Mesenchymal stem cell (in vitro differentiated cells and primary cell): ENCODE measurements around the gene SFMBT2.
"Not testable (repeated sequence)": the region's sequence is repeated elsewhere in the genome, so short reads cannot be mapped to it uniquely, and the experiment has no call there.

Experiments used
- DNase-seq: peaks from one replicate; pipeline ENCODE4 v3.0.0-alpha.2; 2013
- H2AFZ ChIP-seq: one replicate; pipeline ENCODE4 v1.6.1; 2013; ENCODE audit warnings: low read depth, mild to moderate bottlenecking, control low read depth, inconsistent platforms, low read length, moderate library complexity
- H2AK5ac ChIP-seq: 2 replicates; pipeline ENCODE4 v1.6.1; 2013; ENCODE audit warnings: low read length, moderate library complexity, mild to moderate bottlenecking, inconsistent platforms; ENCODE audit not compliant: severe bottlenecking
- H2BK120ac ChIP-seq: one replicate; pipeline ENCODE4 v1.6.1; 2013; ENCODE audit warnings: low read depth, mild to moderate bottlenecking, inconsistent platforms, low read length, moderate library complexity
- H2BK12ac ChIP-seq, 2 experiments: one replicate each; pipeline ENCODE4 v1.6.1; 2013; ENCODE audit warnings: inconsistent platforms in 2 of 2, low read length in 2 of 2, mild to moderate bottlenecking in 2 of 2, moderate library complexity in 2 of 2, control low read depth in 1 of 2
- H2BK15ac ChIP-seq: one replicate; pipeline ENCODE4 v1.6.1; 2013; ENCODE audit warnings: mild to moderate bottlenecking, low read depth, inconsistent platforms; ENCODE audit not compliant: poor library complexity, severe bottlenecking
- H2BK5ac ChIP-seq: 2 replicates; pipeline ENCODE4 v1.6.1; 2013; ENCODE audit warnings: low read depth, mild to moderate bottlenecking, low read length, control low read depth, inconsistent platforms; ENCODE audit not compliant: poor library complexity, severe bottlenecking
- H3K14ac ChIP-seq, 2 experiments: one replicate each; pipeline ENCODE4 v1.6.1; 2013; ENCODE audit warnings: inconsistent platforms in 2 of 2, low read length in 2 of 2, control low read depth in 1 of 2, mild to moderate bottlenecking in 1 of 2, moderate library complexity in 1 of 2
- H3K18ac ChIP-seq, 2 experiments: one replicate each; pipeline ENCODE4 v1.6.1; 2013; ENCODE audit warnings: inconsistent platforms in 2 of 2, low read length in 2 of 2, control low read depth in 1 of 2, low read depth in 1 of 2, mild to moderate bottlenecking in 1 of 2
- H3K23ac ChIP-seq, 2 experiments: one replicate each; pipeline ENCODE4 v1.6.1; 2013; ENCODE audit warnings: inconsistent platforms in 2 of 2, low read length in 2 of 2, mild to moderate bottlenecking in 2 of 2, moderate library complexity in 2 of 2, control low read depth in 1 of 2
- H3K27ac ChIP-seq: 2 replicates; pipeline ENCODE4 v1.5.1; 2013; ENCODE audit warnings: mild to moderate bottlenecking, moderate library complexity, low read length, control low read depth, inconsistent platforms; ENCODE audit not compliant: poor library complexity, severe bottlenecking
- H3K27me3 ChIP-seq, 2 experiments: 2 replicates each; pipeline versions ENCODE4 v1.6.1 to v1.7.0; 2013; ENCODE audit warnings: low read length in 2 of 2, mild to moderate bottlenecking in 2 of 2, moderate library complexity in 2 of 2, control low read depth in 1 of 2, inconsistent platforms in 1 of 2; ENCODE audit not compliant: control insufficient read depth in 1 of 2, insufficient read depth in 1 of 2
- H3K36me3 ChIP-seq, 2 experiments: 2 replicates each; pipeline versions ENCODE4 v1.6.1 to v1.7.0; 2013; ENCODE audit warnings: low read length in 2 of 2, control low read depth in 1 of 2, inconsistent platforms in 1 of 2, low read depth in 1 of 2, mild to moderate bottlenecking in 1 of 2; ENCODE audit not compliant: insufficient read depth in 2 of 2, control insufficient read depth in 1 of 2
- H3K4ac ChIP-seq, 2 experiments: one replicate each; pipeline ENCODE4 v1.6.1; 2013; ENCODE audit warnings: inconsistent platforms in 2 of 2, low read length in 2 of 2, mild to moderate bottlenecking in 2 of 2, moderate library complexity in 2 of 2, control low read depth in 1 of 2, low read depth in 1 of 2
- H3K4me1 ChIP-seq: 2 replicates; pipeline ENCODE4 v1.6.1; 2013; ENCODE audit warnings: low read depth, low read length, control low read depth; ENCODE audit not compliant: control insufficient read depth, insufficient read depth
- H3K4me2 ChIP-seq: 2 replicates; pipeline ENCODE4 v1.6.1; 2013; ENCODE audit warnings: low read length, mild to moderate bottlenecking, inconsistent platforms; ENCODE audit not compliant: poor library complexity, severe bottlenecking
- H3K4me3 ChIP-seq, 2 experiments: 2 replicates each; pipeline versions ENCODE4 v1.5.1 to v1.7.0; 2013; ENCODE audit warnings: low read length in 2 of 2, mild to moderate bottlenecking in 2 of 2, control low read depth in 1 of 2, low read depth in 1 of 2; ENCODE audit not compliant: insufficient read depth in 1 of 2
- H3K79me1 ChIP-seq: replicated peaks from 2 replicates; pipeline ENCODE4 v1.6.1; 2013; ENCODE audit warnings: mild to moderate bottlenecking, control low read depth, low read length, inconsistent platforms; ENCODE audit not compliant: poor library complexity, severe bottlenecking
- H3K9ac ChIP-seq: 2 replicates; pipeline ENCODE4 v1.7.0; 2013; ENCODE audit warnings: mild to moderate bottlenecking, low read length, moderate library complexity
- H3K9me3 ChIP-seq: 2 replicates; pipeline ENCODE4 v1.7.0; 2013; ENCODE audit warnings: mild to moderate bottlenecking, low read length; ENCODE audit not compliant: control insufficient read depth
- H4K8ac ChIP-seq: one replicate; pipeline ENCODE4 v1.6.1; 2013; ENCODE audit warnings: inconsistent platforms, mild to moderate bottlenecking, low read length, moderate library complexity
- H4K91ac ChIP-seq: one replicate; pipeline ENCODE4 v1.6.1; 2013; ENCODE audit warnings: mild to moderate bottlenecking, low read length, inconsistent platforms
- WGBS: methylation state at CpG from one replicate; pipeline ENCODE4 v1.1.7; 2013; ENCODE audit warnings: mixed read lengths; 5-methylcytosine and 5-hydroxymethylcytosine counted together

Gene SFMBT2

GRCh38 chr10:7184116-7184515 lies 226.7 kb downstream of the SFMBT2 start:
- H3K18ac ChIP-seq: not testable (repeated sequence)

DNA sequence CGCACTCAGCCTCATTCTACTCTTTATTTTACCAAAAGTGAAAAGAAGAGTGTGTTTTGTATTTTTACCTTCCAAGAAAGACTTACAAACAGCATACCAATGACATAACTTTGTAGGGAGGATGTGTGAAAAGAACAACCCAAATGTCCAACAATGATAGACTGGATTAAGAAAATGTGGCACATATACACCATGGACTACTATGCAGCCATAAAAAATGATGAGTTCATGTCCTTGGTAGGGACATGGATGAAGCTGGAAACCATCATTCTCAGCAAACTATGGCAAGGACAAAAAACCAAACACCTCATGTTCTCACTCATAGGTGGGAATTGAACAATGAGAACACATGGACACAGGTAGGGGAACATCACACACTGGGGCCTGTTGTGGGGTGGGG lies 228.5 kb downstream of the SFMBT2 start:
- H4K91ac ChIP-seq, H3K18ac ChIP-seq, H3K9me3 ChIP-seq, H2BK12ac ChIP-seq, H3K27me3 ChIP-seq, H3K4me2 ChIP-seq, H3K27ac ChIP-seq, H3K14ac ChIP-seq, H3K36me3 ChIP-seq, H4K8ac ChIP-seq, H3K4me1 ChIP-seq, H3K23ac ChIP-seq, H2AFZ ChIP-seq, H3K9ac ChIP-seq, H2BK120ac ChIP-seq, H3K79me1 ChIP-seq, DNase-seq, H2BK15ac ChIP-seq, H3K4me3 ChIP-seq, H2BK5ac ChIP-seq, H2AK5ac ChIP-seq, H3K4ac ChIP-seq: not testable (repeated sequence)
- WGBS: no CpG with 5 or more reads among the region's 1 CpG

More at GRCh38 chr10:7184116-7184515, 226.7 kb downstream of the SFMBT2 start:
- not testable (repeated sequence) for H3K9me3 ChIP-seq, H2AFZ ChIP-seq, H3K14ac ChIP-seq, DNase-seq, H2BK12ac ChIP-seq, H3K9ac ChIP-seq, H4K91ac ChIP-seq, H3K79me1 ChIP-seq, H3K27ac ChIP-seq, H2AK5ac ChIP-seq, H3K4me2 ChIP-seq, H3K27me3 ChIP-seq, H3K4ac ChIP-seq, H3K23ac ChIP-seq, H2BK15ac ChIP-seq, H2BK5ac ChIP-seq, H3K36me3 ChIP-seq, H3K4me3 ChIP-seq, H3K4me1 ChIP-seq, H2BK120ac ChIP-seq, H4K8ac ChIP-seq
- 75% methylated on average over 1 of the region's 2 CpGs for WGBS

DNA sequence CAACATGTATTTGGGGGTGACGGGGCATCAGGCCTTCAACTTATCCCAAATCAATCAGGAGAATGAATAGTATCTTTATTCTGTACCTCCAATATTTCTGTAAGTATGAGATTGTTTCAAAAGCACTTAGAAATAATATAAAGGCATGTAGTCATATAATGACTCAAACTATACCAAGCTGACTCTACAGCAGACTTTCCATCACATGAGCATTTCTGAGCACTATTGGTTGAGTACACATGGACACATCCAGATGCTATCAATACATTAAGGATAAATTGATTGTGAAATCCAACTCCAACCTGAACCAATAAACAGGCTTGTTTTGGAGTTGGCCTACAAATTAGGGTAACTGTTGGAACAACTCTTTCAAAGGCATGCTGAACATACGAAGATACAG lies 229.4 kb downstream of the SFMBT2 start:
- no peak overlapping the region for H3K4ac ChIP-seq

GRCh38 chr10:7179536-7179935 lies 231.3 kb downstream of the SFMBT2 start:
- Histone ChIP-seq H3K18ac (no peak overlapping the region), H4K8ac (no peak overlapping the region), H3K14ac (no peak overlapping the region), H3K4me2 (no peak overlapping the region), H3K27me3 (no peaks in the 10 kb centered on the region), H2BK5ac (no peak overlapping the region), H3K4me1 (no peaks in the 10 kb centered on the region), H3K4me3 (no peak overlapping the region), H3K36me3 (peaks cover 0 to 8% of the 10 kb centered on the region in 2 experiments), H4K91ac (no peak overlapping the region), H3K79me1 (no peaks in the 10 kb centered on the region), H3K27ac (no peak overlapping the region), H2BK12ac (no peak overlapping the region), H2AK5ac (no peak overlapping the region), H3K4ac (no peak overlapping the region), H2BK120ac (no peak overlapping the region), H2AFZ (no peak overlapping the region), H3K9ac (no peak overlapping the region), H3K23ac (no peak overlapping the region), H3K9me3 (no peaks in the 10 kb centered on the region), H2BK15ac (no peak overlapping the region)
- WGBS: 98% methylated on average over 10 of the region's 12 CpGs
- DNase-seq: no peak

More for the DNA sequence above, 229.4 kb downstream of the SFMBT2 start:
- H3K9me3 ChIP-seq: no peaks in the 10 kb centered on the region
- H3K4me3 ChIP-seq: no peak overlapping the region
- H3K14ac ChIP-seq: no peak overlapping the region
- H3K4me2 ChIP-seq: no peak overlapping the region
- 100% methylated on average over 1 of the region's 2 CpGs for WGBS
- H4K8ac ChIP-seq: no peak overlapping the region
- H3K27me3 ChIP-seq: no peaks in the 10 kb centered on the region
- no peaks in the 10 kb centered on the region for H3K79me1 ChIP-seq
- no peak overlapping the region for H4K91ac ChIP-seq
- no peak overlapping the region for H3K9ac ChIP-seq
- no peak for DNase-seq
- no peaks in the 10 kb centered on the region for H3K4me1 ChIP-seq
- H2BK15ac ChIP-seq: no peak overlapping the region
- no peak overlapping the region for H2AK5ac ChIP-seq
- H2BK120ac ChIP-seq: no peak overlapping the region
- no peak overlapping the region for H3K18ac ChIP-seq
- H2BK12ac ChIP-seq: no peak overlapping the region
- H2BK5ac ChIP-seq: no peak overlapping the region
- H3K36me3 ChIP-seq: no peaks in the 10 kb centered on the region
- no peak overlapping the region for H2AFZ ChIP-seq
- no peak overlapping the region for H3K23ac ChIP-seq
- no peak overlapping the region for H3K27ac ChIP-seq
